22Rv1 (cell line): Measurements from ENCODE around the gene TXNRD3.

Source experiments
- CTCF ChIP-seq: fragments of 450-650 bp; IDR thresholded peaks from 2 replicates; pipeline ENCODE4 v1.5.1; 2017; ENCODE audit warnings: mild to moderate bottlenecking
- ZFX ChIP-seq: fragments of 450-650 bp; IDR thresholded peaks from 2 replicates; pipeline ENCODE4 v1.6.1; 2017; ENCODE audit warnings: antibody characterized with exemption, borderline replicate concordance

GRCh38 chr3:126699011-126699410, 44.1 kb upstream of the TXNRD3 start:
- TF ChIP-seq CTCF (no peak), ZFX (no peak)
